GM18858 (cell line): ENCODE measurements around the gene DNAAF5.

Experiments
- ATAC-seq: cut with Tn5 transposase; IDR thresholded peaks from one replicate; pipeline ENCODE4 v1.9.1; 2021; ENCODE audit not compliant: unreplicated experiment

The DNAAF5 gene

DNA sequence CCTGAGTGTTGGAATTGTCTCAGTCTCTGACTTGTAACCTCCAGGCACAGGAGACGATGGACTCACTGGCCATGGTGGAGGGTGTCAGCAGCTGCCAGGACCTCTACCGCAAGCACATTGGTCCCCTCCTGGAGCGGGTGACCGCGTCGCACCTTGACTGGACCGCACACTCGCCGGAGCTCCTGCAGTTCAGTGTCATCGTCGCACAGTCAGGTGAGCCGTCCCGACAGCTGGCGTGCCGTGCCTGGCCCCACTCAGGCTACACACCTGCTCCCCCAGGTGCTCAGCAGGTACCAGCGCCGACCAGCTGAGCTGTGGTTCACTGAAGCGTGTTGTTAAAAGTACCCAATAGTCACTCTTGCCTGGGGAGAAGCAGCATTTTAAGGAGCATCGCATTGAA, 37.3 kb downstream of the DNAAF5 start:
- ATAC-seq, result no peak

DNA sequence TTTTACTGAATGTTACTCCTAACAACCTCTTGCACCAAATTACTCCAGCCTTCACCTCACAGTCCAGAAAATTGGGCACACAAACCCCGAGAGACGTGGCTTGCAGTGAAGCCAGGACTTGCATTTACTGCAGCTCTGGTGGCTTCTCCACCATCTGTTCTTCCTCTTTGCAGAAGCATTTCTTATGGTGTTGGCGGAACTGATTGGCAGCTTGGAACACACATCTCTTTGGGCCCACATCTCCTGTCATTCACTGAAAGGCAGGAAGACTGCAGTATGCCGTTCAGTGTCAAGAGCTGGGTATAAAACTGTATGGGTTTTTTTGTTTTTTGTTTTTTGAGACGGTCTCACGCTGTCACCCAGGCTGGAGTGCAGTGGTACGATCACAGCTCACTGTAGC, 38.9 kb downstream of the DNAAF5 start:
- no peak for ATAC-seq

- ATAC-seq, result no peak
Measured at GRCh38 chr7:767580-767940, 41.1 kb downstream of the DNAAF5 start.

- ATAC-seq, result no peak
Measured at GRCh38 chr7:767941-768731, 41.6 kb downstream of the DNAAF5 start.

- ATAC-seq, result no peak
Measured at GRCh38 chr7:768881-769504, 42.5 kb downstream of the DNAAF5 start.

GRCh38 chr7:770336-770735, 43.8 kb downstream of the DNAAF5 start:
- no peak for ATAC-seq

DNA sequence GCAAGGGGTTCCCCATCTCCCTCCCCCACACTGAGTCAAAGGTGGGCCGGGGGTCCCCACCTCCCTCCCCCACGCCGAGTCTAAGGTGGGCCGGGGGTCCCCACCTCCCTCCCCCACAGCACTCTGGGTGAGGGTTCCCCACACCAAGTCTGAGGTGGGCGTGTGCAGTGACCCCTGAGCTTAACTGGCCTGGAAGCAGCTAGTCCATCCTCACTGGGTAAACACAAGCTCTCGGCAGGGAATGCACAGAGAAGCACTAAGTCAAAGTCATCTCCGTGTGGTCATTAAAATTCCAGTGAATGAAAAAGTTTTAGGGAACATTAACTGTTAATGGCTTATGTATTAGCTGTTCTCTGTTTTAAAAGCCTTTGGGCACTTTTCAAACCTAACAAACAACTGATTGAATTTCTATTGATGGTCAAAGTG, 44.3 kb downstream of the DNAAF5 start:
- ATAC-seq, result no peak

- ATAC-seq, result no peak
Measured at GRCh38 chr7:771234-772004, 44.9 kb downstream of the DNAAF5 start.

GRCh38 chr7:772005-772294, 45.5 kb downstream of the DNAAF5 start:
- no peak for ATAC-seq

GRCh38 chr7:772392-772791, 45.9 kb downstream of the DNAAF5 start:
- no peak for ATAC-seq

- no peak for ATAC-seq
Measured at GRCh38 chr7:772861-773621, 46.5 kb downstream of the DNAAF5 start.

GRCh38 chr7:773622-773915, 47.1 kb downstream of the DNAAF5 start:
- no peak for ATAC-seq

GRCh38 chr7:774161-775109, 47.9 kb downstream of the DNAAF5 start:
- ATAC-seq, result no peak

DNA sequence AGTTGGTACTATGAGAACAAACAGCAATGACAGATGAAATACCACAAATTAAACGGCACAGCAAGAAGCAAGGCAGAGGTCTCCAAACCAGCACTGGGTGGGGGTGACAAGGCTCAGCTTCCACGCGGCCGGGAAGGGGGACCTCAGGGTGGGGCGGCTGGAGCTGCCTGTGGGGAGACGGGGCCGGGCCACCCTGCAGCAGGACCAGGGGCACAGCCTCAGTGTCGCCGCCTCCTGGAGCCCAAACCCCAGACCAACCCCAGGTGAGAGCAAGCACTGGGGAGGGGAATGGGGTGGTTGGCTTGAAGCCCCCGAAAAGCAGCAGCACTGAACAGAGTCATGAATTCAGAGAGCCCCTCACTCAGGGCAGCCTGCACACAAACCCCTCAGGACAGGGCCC, 49.9 kb downstream of the DNAAF5 start:
- ATAC-seq, result no peak

GRCh38 chr7:776992-777727, 50.7 kb downstream of the DNAAF5 start:
- ATAC-seq, result no peak

DNA sequence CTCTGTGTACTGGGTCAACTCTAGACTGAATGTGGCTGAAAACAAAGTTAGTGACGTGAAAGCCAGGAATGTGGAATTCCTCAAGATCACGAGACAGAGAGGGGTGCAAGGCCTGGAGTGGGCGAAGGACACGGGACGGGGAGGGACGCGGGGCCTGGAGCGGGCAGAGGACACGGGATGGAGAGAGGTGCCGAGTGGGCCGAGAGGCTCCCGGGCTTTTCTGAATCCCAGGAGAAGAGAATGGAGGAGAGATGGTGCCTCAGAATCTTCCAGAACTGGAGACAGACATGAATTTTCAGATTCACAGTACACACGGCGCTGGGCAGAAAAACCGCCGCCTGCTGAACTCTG, 51.2 kb downstream of the DNAAF5 start:
- no peak for ATAC-seq

DNA sequence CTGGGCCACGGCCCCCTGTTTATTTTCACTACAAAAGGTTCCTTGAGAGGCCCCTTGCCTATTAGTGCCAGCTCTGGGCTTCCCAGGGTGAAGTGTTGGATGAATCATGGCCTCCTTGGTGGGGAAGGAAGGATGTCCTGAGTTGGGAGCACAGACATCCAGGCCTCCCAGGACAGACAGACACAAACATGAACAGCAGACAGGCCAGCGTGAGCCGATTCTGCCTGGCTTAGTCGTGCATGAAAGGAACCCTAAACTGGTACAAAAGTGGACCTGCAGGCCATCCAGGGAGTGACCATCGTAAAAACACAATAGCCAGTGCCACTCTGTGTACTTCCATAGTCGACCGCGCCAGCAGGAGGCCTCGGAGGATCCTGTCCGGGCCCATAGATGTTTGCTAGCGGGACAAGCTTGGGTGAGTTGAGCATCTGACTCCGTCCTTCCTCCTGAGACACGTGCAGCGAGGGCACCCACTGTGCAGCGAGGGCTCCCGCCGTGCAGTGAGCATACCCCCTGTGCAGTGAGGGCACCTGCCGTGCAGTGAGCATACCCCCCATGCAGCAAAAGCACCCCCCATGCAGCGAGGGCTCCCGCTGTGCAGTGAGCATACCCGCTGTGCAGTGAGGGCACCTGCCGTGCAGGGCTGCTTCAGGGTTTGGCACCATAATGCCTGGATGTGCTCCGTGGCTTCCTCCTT, 51.9 kb downstream of the DNAAF5 start:
- ATAC-seq, result no peak

GRCh38 chr7:778968-779451, 52.5 kb downstream of the DNAAF5 start:
- no peak for ATAC-seq

GRCh38 chr7:779480-779879, 53.0 kb downstream of the DNAAF5 start:
- ATAC-seq, result no peak
